Activated CD8-positive, alpha-beta T cell treated with anti-CD3 and anti-CD28 coated beads for 36 hours (primary cell): Measurements from ENCODE around the gene AP3B1. TPM values are rescaled to one million over a fixed set of nuclear protein-coding genes. Genes with fewer than 3 reads are reported as not detected.
A peak's percentile ranks its signal among the peaks of the same experiment; 100 is the strongest.

ENCODE experiments used
- ATAC-seq: fragments of 200-7000 bp; cut with Tn5 transposase; one replicate; pipeline ENCODE4 v1.10.0; 2021; ENCODE audit warnings: mild to moderate bottlenecking, moderate library complexity
- CTCF ChIA-PET: fragments of 350-600 bp; sonication (Branson Sonifier 250); formaldehyde crosslinking; loops from one replicate; lab custom pipeline; 2021; ENCODE audit warnings: antibody characterized with exemption; lab: Charles Lee
- POLR2A ChIA-PET: fragments of 350-600 bp; sonication (Branson Sonifier 250); formaldehyde crosslinking; loops from one replicate; lab custom pipeline; 2021; ENCODE audit warnings: antibody characterized with exemption; lab: Charles Lee
- DNase-seq: peaks from one replicate; pipeline ENCODE4 v3.0.0-alpha.2; 2020
- H3K27ac Mint-ChIP-seq: one replicate; pipeline ENCODE4 v1.8.0; 2021; ENCODE audit warnings: mild to moderate bottlenecking, mixed read lengths
- H3K27me3 Mint-ChIP-seq: one replicate; pipeline ENCODE4 v1.8.0; 2021; ENCODE audit warnings: mixed read lengths
- H3K36me3 Mint-ChIP-seq: one replicate; pipeline ENCODE4 v1.8.0; 2021; ENCODE audit warnings: low read depth, mixed read lengths
- H3K4me1 Mint-ChIP-seq: one replicate; pipeline ENCODE4 v1.8.0; 2021; ENCODE audit warnings: low read depth, mixed read lengths
- H3K4me3 Mint-ChIP-seq: one replicate; pipeline ENCODE4 v1.8.0; 2021; ENCODE audit warnings: mild to moderate bottlenecking, moderate library complexity, mixed read lengths
- H3K9me3 Mint-ChIP-seq: one replicate; pipeline ENCODE4 v1.8.0; 2021; ENCODE audit warnings: mixed read lengths
- intact Hi-C: fragments of 100-400 bp; cut with micrococcal nuclease; formaldehyde crosslinking; loops from one replicate; pipeline ENCODE4 v1.10.0; 2022
- total RNA-seq, 2 experiments: library from RNA; stranded (reverse); gene quantifications; one replicate each; pipeline ENCODE4 v1.2.3, GENCODE V29; 2021
- TF ChIP-seq, protein P1 (sequence below): fragments of 200-600 bp; IDR thresholded peaks from one replicate; pipeline ENCODE4 v1.8.0; 2022; ENCODE audit warnings: antibody characterized with exemption, mild to moderate bottlenecking

Gene AP3B1
- total RNA-seq, 2 experiments from 2014 or later: 33.0 to 34.4 TPM

DNA sequence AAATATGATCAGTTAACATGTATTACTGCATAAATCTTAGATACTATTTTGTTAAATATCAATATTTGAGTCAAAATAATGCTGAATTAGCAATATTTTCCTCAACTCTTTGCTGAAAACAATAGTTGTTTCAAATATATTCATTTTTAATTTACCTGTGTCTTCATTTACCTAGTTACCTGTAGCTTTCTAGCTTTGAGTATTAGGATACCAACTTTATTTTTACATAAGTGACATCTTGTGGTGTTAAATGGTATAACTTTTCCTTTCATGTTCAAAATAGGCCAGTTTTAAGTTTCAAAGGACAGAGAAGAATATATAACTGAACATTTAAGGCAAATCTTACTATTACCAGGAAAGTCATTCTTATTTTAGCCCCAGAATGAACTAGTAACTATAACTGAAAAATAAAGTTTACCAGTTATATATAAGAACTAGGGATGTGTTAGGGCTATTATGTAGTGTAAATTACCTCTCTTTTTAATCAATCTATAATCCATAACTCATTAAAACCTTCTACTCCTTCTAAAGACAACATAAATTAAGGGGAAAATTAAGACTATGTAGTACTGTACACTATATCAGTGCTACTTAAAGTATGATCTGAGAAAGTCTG is 25.3 kb downstream of the AP3B1 start:
- POLR2A ChIA-PET: no interaction called here
- CTCF ChIA-PET: interaction anchor here (1.0 to 1.2 kb wide), 2 partner anchors 31 to 51 kb away, joined by 4 read pairs; no protein-coding TSS in a partner anchor
- no peak for DNase-seq
- Mint-ChIP-seq H3K4me3 (no peak overlapping the region), H3K36me3 (peaks cover 11% of the 10 kb centered on the region), H3K4me1 (peaks cover 20% of the 10 kb centered on the region), H3K27me3 (no peaks in the 10 kb centered on the region), H3K27ac (no peak overlapping the region), H3K9me3 (no peaks in the 10 kb centered on the region)
- intact Hi-C loops: loop anchor here (10.0 kb wide), 1 partner anchor 1064 kb away; no protein-coding TSS in a partner anchor
- TF ChIP-seq, protein P1, sequence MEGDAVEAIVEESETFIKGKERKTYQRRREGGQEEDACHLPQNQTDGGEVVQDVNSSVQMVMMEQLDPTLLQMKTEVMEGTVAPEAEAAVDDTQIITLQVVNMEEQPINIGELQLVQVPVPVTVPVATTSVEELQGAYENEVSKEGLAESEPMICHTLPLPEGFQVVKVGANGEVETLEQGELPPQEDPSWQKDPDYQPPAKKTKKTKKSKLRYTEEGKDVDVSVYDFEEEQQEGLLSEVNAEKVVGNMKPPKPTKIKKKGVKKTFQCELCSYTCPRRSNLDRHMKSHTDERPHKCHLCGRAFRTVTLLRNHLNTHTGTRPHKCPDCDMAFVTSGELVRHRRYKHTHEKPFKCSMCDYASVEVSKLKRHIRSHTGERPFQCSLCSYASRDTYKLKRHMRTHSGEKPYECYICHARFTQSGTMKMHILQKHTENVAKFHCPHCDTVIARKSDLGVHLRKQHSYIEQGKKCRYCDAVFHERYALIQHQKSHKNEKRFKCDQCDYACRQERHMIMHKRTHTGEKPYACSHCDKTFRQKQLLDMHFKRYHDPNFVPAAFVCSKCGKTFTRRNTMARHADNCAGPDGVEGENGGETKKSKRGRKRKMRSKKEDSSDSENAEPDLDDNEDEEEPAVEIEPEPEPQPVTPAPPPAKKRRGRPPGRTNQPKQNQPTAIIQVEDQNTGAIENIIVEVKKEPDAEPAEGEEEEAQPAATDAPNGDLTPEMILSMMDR: peak; percentile 63
- no peak for ATAC-seq

DNA sequence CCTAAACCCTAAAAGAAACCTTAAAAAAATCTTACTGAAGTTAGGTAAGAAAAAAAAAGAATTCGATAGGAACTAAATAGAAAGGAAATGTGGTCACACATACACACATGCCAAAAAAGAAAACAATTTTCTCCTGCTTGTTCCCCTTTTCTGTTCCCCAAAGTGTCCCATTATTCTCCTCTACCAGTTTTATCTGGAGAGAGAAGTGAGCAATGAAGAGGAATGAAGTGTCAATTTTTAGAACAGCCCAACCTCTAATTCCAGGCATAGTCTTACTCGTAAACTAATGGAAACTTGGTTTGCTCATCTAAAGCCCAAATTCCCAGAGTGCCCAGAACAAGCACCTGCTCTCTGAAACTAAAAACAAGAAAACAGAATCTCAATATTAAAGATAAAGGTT is 26.1 kb downstream of the AP3B1 start:
- Mint-ChIP-seq H3K9me3 (no peaks in the 10 kb centered on the region), H3K4me3 (no peak overlapping the region), H3K27me3 (no peaks in the 10 kb centered on the region), H3K36me3 (peaks cover 12% of the 10 kb centered on the region), H3K27ac (no peak overlapping the region), H3K4me1 (peaks cover 18% of the 10 kb centered on the region)
- intact Hi-C loops: loop anchor here (10.0 kb wide), 1 partner anchor 1064 kb away; no protein-coding TSS in a partner anchor
- TF ChIP-seq, protein P1: no peak
- CTCF ChIA-PET: interaction anchor here (0.6 to 1.2 kb wide), 3 partner anchors 14 to 32 kb away, joined by 3 to 4 read pairs (median 3); no protein-coding TSS in a partner anchor
- DNase-seq (no peak), ATAC-seq (no peak)
- POLR2A ChIA-PET: no interaction called here

DNA sequence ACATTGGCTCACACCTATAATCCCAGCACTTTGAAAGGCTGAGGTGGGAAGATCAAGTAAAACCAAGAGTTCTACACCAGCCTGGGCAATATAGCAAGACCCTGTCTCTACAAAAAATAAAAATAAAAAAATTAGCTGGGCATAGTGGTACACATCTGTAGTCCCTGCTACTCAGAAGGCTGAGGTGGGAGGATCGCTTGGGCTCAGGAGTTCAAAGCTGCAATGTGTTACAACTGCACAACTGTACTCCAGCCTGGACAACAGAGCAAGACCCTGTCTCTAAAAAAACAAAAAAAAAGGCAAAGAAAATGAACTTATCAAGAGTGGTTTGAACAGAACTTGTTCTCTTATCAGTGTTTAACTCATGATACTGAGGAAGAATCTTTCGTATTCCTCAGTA is 29.3 kb downstream of the AP3B1 start:
- no peak overlapping the region for H3K27ac Mint-ChIP-seq
- H3K9me3 Mint-ChIP-seq: no peaks in the 10 kb centered on the region
- intact Hi-C loops: loop anchor here (10.0 kb wide), 1 partner anchor 1060 kb away; no protein-coding TSS in a partner anchor
- H3K36me3 Mint-ChIP-seq: peaks cover 25% of the 10 kb centered on the region
- ATAC-seq (no peak), DNase-seq (no peak)
- ChIA-PET CTCF (interaction anchor here (0.6 to 0.9 kb wide), 2 partner anchors 30 to 41 kb away, joined by 3 to 4 read pairs; no protein-coding TSS in a partner anchor), POLR2A (interaction anchor here (0.6 kb wide), 1 partner anchor 11 kb away, joined by 3 read pairs; no protein-coding TSS in a partner anchor)
- H3K27me3 Mint-ChIP-seq: no peaks in the 10 kb centered on the region
- TF ChIP-seq, protein P1: no peak
- no peak overlapping the region for H3K4me3 Mint-ChIP-seq
- peaks cover 8% of the 10 kb centered on the region for H3K4me1 Mint-ChIP-seq

DNA sequence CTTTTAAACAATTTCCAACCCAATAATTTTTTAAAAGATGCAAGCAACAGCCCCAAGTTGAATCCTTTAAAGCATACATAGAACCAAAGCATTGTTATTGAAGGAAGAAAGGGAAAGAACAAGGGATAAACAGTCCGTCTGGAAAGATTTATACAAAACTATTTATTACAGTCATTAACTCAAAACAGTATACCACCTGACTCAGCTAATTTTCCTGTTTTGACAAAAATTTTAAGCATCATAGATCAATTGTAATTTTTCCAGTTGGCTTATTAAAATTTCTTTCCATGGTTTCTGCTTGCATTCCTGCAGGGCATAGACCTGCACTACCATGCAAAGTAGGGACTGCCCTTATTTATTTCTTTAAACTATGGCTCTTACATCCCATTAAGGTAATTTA is 29.9 kb downstream of the AP3B1 start:
- intact Hi-C loops: loop anchor here (10.0 kb wide), 1 partner anchor 1060 kb away; no protein-coding TSS in a partner anchor
- H3K4me3 Mint-ChIP-seq: no peak overlapping the region
- POLR2A ChIA-PET: no interaction called here

More for the DNA sequence above, 29.9 kb downstream of the AP3B1 start:
- ATAC-seq (no peak), DNase-seq (no peak)
- CTCF ChIA-PET: no interaction called here
- TF ChIP-seq, protein P1: no peak
- Mint-ChIP-seq H3K9me3 (no peaks in the 10 kb centered on the region), H3K36me3 (peaks cover 28% of the 10 kb centered on the region), H3K27me3 (no peaks in the 10 kb centered on the region), H3K4me1 (peaks cover 8% of the 10 kb centered on the region), H3K27ac (no peak overlapping the region)
